Kidney epithelial cell (primary cell): ENCODE data around the gene ENPP1. TPM values are rescaled to one million over a fixed set of nuclear protein-coding genes. Genes with fewer than 3 reads are reported as not detected.

ENCODE experiments used
- DNase-seq: peaks from one replicate; pipeline ENCODE4 v3.0.0-alpha.2; 2010; ENCODE audit warnings: low read depth
- H3K27me3 ChIP-seq: 2 replicates; pipeline ENCODE4 v1.6.0; 2011; ENCODE audit warnings: low read length; ENCODE audit not compliant: control insufficient read depth, insufficient read depth
- H3K36me3 ChIP-seq: 2 replicates; pipeline ENCODE4 v1.5.1; 2011; ENCODE audit warnings: low read length; ENCODE audit not compliant: control insufficient read depth, insufficient read depth
- H3K4me3 ChIP-seq: 2 replicates; pipeline ENCODE4 v1.5.1; 2011; ENCODE audit warnings: low read depth, mild to moderate bottlenecking, control low read depth, low read length
- total RNA-seq: library from RNA; depleted of rRNA; stranded (reverse); fragments of >200 nt; gene quantifications from 2 replicates; pipeline ENCODE4 v1.2.3, GENCODE V29; 2015
- TF ChIP-seq, protein P1 (sequence below): IDR thresholded peaks from 2 replicates; pipeline ENCODE4 v1.5.1; 2011; ENCODE audit warnings: mild to moderate bottlenecking, moderate library complexity, low read length, control low read depth, inconsistent platforms; ENCODE audit not compliant: insufficient read depth, poor library complexity, severe bottlenecking

Gene ENPP1
- total RNA-seq, 1 donor from 2014 or later = 1.2 TPM

DNA sequence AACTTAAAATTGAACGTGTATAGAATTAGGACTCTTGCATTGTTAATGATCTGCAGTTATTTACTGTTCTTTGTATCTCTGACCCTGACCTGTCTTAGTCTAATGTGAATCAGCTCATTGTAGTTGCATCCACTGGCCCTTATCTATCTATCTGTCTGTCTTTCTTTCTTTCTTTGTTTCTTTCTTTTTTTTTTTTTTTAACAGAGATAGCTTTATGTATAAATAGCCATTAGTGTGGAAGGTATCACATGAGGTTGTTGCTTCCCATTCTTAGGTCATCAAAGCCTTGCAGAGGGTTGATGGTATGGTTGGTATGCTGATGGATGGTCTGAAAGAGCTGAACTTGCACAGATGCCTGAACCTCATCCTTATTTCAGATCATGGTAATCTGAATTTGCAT is 59.9 kb downstream of the ENPP1 start:
- no peak for DNase-seq
- TF ChIP-seq, protein P1, sequence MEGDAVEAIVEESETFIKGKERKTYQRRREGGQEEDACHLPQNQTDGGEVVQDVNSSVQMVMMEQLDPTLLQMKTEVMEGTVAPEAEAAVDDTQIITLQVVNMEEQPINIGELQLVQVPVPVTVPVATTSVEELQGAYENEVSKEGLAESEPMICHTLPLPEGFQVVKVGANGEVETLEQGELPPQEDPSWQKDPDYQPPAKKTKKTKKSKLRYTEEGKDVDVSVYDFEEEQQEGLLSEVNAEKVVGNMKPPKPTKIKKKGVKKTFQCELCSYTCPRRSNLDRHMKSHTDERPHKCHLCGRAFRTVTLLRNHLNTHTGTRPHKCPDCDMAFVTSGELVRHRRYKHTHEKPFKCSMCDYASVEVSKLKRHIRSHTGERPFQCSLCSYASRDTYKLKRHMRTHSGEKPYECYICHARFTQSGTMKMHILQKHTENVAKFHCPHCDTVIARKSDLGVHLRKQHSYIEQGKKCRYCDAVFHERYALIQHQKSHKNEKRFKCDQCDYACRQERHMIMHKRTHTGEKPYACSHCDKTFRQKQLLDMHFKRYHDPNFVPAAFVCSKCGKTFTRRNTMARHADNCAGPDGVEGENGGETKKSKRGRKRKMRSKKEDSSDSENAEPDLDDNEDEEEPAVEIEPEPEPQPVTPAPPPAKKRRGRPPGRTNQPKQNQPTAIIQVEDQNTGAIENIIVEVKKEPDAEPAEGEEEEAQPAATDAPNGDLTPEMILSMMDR = no peak

DNA sequence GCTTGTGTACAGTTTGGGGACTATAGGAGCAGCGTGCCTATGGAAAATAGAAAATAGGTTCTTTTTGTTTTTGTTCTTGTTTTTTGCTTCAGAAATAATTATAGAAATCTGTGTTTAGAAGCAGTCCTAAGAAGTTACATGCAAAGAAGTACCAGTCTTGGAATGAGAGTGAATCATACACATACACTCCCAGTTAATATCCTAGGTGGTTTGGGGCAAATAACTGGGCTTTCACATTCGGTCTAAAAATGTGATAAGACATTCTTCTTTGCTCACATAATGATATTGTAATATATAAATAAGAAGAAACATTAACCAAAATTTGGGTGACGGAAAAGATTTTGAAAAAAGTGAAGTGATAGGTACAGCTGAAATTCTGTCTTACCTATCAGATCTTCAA is 61.0 kb downstream of the ENPP1 start:
- no peaks in the 10 kb centered on the region for H3K27me3 ChIP-seq
- no peaks in the 10 kb centered on the region for H3K36me3 ChIP-seq
- DNase-seq = no peak
- no peak overlapping the region for H3K4me3 ChIP-seq
- TF ChIP-seq, protein P1 = no peak

More for the DNA sequence above, 59.9 kb downstream of the ENPP1 start:
- no peak overlapping the region for H3K4me3 ChIP-seq
- H3K27me3 ChIP-seq = no peaks in the 10 kb centered on the region
- H3K36me3 ChIP-seq = no peaks in the 10 kb centered on the region

DNA sequence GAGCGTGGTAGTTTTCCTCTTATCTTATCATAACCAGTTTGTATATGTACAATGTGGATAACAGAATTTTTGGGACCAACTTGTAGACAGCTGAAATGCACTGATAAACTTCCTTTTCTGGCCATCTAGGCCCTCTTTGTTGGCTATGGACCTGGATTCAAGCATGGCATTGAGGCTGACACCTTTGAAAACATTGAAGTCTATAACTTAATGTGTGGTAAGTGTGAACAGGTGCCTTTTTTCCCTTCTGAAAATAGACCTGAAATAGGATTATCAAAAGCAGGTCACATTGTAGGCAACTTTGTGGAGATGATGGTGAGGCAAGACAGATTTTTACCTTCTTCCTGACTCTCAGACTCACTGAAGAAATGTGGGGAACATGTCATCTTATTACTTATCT is 67.8 kb downstream of the ENPP1 start:
- H3K27me3 ChIP-seq = no peaks in the 10 kb centered on the region
- no peak for DNase-seq
- no peaks in the 10 kb centered on the region for H3K36me3 ChIP-seq
- no peak overlapping the region for H3K4me3 ChIP-seq
- TF ChIP-seq, protein P1 = no peak

DNA sequence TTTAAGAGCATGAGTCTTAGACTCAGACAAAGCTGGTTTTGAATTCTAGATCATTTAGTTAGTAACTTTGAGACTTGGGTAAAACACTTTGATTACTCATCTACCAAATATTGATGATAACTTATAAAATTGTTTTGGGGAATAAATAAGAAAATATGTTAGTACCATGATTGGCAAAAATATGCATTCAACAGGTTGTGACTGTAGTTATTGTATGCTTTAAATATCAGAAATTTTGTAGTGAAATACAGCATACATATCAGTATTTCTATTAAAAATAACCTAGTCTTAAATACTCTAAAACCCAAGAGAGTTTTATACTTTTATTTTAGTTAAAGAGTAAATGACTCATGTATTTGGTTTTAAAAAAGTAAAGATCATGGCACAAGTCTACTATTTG is 68.7 kb downstream of the ENPP1 start:
- Histone ChIP-seq H3K4me3 (no peak overlapping the region), H3K36me3 (no peaks in the 10 kb centered on the region), H3K27me3 (no peaks in the 10 kb centered on the region)
- no peak for DNase-seq
- TF ChIP-seq, protein P1 = no peak

DNA sequence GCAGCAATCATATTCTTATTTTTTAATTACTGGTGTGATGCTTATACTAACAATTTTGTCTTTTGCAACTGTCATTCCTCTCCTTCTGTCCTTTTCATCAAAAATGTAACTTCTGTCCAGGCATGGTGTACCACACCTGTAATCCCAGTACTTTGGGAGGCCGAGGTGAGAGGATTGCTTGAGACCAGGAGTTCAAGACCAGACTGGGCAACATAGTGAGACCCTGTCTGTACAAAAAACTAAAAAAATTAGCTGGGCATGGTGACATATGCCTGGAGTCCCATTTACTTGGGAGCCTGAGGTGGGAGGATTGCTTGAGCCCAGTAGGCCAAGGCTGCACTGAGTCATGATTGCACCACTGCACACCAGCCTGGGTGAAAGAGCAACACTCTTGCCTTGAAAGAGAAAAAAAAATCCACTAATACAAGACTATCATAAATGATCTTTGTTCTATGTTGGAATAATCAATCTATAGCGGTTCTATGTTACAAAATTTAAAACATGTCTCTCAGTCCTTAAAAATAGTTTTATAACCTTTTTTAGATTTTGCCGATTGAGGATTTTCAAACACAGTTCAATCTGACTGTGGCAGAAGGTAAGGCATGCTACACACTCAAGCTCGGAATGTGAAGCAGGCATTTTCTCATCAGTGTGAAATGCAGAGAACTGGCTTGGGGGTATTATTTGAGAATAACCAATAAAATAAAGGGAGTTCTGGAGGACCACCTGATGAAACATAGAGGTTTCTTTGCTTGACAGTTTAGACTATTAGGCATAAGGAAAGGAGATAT is 70.4 kb downstream of the ENPP1 start:
- no peaks in the 10 kb centered on the region for H3K36me3 ChIP-seq
- TF ChIP-seq, protein P1 = no peak

DNA sequence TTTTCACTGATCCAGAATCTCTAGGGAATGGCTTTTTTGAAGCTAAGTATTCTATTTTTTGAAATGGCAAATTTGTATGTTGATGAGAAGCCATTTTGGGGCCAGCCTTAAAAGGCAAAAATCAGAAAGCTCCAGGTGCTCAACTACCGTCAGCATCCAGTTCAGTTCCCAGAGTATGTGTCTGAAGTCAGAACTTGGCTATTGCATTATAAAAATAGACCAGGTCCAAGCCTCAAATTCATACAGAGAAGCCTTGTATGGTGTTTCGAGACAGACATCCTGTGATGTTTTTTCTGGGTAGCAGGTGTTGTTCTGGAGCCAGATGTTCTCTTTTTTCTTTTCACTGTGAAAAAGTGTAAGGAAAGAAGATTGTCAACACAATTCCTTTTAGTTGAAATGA is 75.2 kb downstream of the ENPP1 start:
- Histone ChIP-seq H3K4me3 (no peak overlapping the region), H3K27me3 (no peaks in the 10 kb centered on the region), H3K36me3 (no peaks in the 10 kb centered on the region)
- TF ChIP-seq, protein P1 = no peak
- DNase-seq = no peak

More for the DNA sequence above, 70.4 kb downstream of the ENPP1 start:
- no peak overlapping the region for H3K4me3 ChIP-seq
- no peaks in the 10 kb centered on the region for H3K27me3 ChIP-seq
- no peak for DNase-seq
